AG10803 (cell line): ENCODE data around the gene MRPS27.

Experiments
- DNase-seq: peaks from one replicate; pipeline ENCODE4 v3.0.0; 2010; ENCODE audit warnings: low read depth
- H3K4me3 ChIP-seq: 2 replicates; pipeline ENCODE4 v1.5.1; 2011; ENCODE audit warnings: mild to moderate bottlenecking, low read length, control low read depth
- TF ChIP-seq, protein P1 (sequence below): conservative IDR thresholded peaks from 2 replicates; pipeline ENCODE4 v1.5.1; 2011; ENCODE audit warnings: mild to moderate bottlenecking, low read length, control low read depth, inconsistent platforms

MRPS27 gene

DNA sequence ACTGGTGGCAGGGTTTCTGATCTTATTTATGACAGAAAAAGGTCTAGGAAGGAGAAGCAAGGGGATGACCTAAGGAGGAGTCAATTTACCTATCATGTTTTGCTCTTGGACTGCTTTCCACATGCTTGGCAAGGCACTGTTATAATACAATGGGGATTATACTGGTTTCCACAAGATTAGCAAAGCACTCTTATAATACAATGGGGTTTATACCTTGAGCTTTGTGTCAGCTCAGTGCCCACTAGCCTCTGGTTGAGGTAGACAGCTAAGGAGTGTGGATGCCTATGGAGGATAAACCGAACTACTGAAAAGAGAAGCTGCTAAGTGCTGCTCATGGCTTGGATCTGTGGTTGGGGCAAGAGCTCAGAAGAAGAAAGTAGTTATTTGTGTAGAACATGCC is 68.7 kb downstream of the MRPS27 start:
- DNase-seq = no peak
- no peak overlapping the region for H3K4me3 ChIP-seq
- TF ChIP-seq, protein P1, sequence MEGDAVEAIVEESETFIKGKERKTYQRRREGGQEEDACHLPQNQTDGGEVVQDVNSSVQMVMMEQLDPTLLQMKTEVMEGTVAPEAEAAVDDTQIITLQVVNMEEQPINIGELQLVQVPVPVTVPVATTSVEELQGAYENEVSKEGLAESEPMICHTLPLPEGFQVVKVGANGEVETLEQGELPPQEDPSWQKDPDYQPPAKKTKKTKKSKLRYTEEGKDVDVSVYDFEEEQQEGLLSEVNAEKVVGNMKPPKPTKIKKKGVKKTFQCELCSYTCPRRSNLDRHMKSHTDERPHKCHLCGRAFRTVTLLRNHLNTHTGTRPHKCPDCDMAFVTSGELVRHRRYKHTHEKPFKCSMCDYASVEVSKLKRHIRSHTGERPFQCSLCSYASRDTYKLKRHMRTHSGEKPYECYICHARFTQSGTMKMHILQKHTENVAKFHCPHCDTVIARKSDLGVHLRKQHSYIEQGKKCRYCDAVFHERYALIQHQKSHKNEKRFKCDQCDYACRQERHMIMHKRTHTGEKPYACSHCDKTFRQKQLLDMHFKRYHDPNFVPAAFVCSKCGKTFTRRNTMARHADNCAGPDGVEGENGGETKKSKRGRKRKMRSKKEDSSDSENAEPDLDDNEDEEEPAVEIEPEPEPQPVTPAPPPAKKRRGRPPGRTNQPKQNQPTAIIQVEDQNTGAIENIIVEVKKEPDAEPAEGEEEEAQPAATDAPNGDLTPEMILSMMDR = no peak

DNA sequence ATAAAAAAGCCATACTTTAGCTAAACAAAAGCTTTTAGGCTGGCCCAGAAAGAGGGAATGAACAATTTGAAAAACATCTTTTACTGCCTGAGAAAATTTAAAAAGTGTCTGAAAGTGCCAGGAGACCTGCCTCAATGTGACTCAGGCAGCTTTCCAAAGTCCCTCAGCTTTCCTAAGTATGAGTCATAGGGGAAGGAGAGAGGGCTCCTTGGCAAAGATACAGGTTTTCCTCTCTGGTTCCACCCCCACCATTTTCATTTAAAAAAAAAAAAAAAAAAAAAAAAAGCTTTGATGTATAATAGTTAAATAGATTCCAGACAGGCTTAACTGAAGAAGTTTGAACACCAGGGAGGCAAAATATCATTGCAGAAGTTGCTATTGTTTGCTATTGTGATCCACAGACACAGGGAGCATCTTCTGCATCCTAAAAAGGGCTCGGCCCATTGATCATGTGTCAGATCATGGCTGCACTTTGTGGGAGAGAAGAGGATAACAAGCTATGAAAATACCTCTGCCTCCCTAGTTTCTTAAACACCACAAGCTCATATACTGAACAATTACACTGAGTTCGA is 71.5 kb downstream of the MRPS27 start:
- no peak overlapping the region for H3K4me3 ChIP-seq
- peak; percentile 91 for DNase-seq
- TF ChIP-seq, protein P1 = no peak

- DNase-seq = no peak
These were observed 73.0 kb downstream of the MRPS27 start for GRCh38 chr5:72246954-72247442.

DNA sequence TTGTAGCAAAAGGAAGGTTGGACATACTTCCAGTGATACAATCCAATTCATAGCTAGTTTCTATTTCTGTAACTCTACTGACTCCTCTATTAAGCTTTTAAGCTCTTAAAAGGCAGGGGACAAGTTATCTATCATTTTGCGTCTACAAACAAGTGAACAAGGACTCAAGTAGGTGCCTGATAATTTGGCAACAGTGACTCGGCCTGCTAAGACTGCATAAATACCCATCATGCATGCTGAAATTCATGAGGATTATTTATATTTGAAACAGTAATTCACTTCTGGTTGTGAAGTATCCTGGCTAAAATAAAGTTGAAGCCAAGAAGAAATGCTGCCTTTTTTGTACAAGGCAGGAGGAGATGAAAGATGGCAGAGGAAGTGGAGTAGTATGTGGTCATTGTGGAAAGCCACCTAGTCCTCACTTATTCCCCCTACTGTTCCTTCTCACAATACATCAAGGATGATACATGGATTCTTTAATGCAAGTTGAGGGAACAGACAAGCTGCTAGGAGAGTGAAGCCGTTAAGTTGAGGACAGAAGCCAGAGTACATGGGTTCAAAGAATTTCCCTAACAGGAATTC is 74.0 kb downstream of the MRPS27 start:
- no peak for DNase-seq

More at GRCh38 chr5:72246954-72247442, 73.0 kb downstream of the MRPS27 start:
- no peak overlapping the region for H3K4me3 ChIP-seq
- TF ChIP-seq, protein P1 = no peak

GRCh38 chr5:72245546-72245945 is 74.5 kb downstream of the MRPS27 start:
- TF ChIP-seq, protein P1 = no peak
- no peak overlapping the region for H3K4me3 ChIP-seq
- DNase-seq = no peak

More for the DNA sequence above, 74.0 kb downstream of the MRPS27 start:
- no peak overlapping the region for H3K4me3 ChIP-seq
- TF ChIP-seq, protein P1 = no peak

DNA sequence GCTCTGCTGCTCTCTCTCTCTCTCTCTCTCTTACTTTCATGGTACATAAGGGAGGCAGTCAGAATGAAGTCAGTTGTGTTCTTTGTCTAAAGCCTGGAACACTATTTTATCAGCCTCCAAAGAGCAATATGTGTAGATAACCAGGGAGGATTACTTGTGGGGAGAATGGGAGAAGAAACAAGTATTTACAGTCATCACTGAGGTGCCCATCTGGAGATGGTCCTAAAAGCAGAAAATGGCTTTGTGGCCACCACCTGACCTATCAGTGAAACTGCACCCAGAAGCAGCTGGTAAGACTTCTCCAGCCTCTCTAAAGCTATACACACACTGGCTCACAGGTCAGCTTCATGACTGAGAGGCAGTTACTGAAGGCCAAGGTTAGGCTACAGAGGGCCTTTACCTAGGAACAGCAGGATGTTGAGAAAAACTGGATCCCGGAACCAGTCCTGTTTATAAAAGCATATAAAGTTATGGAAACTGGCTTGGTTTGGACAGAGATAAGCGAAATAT is 75.1 kb downstream of the MRPS27 start:
- TF ChIP-seq, protein P1 = peak; percentile 71
- DNase-seq = peak; percentile 71
- H3K4me3 ChIP-seq = no peak overlapping the region

GRCh38 chr5:72243706-72244105 is 76.3 kb downstream of the MRPS27 start:
- DNase-seq = no peak
- TF ChIP-seq, protein P1 = no peak
- no peak overlapping the region for H3K4me3 ChIP-seq
